GM18519 (cell line): ENCODE data around the gene IL36B.

Experiments
- ATAC-seq: cut with Tn5 transposase; IDR thresholded peaks from one replicate; pipeline ENCODE4 v1.9.1; 2021; ENCODE audit warnings: mild to moderate bottlenecking, moderate library complexity; ENCODE audit not compliant: unreplicated experiment, low FRiP score

Gene IL36B

DNA sequence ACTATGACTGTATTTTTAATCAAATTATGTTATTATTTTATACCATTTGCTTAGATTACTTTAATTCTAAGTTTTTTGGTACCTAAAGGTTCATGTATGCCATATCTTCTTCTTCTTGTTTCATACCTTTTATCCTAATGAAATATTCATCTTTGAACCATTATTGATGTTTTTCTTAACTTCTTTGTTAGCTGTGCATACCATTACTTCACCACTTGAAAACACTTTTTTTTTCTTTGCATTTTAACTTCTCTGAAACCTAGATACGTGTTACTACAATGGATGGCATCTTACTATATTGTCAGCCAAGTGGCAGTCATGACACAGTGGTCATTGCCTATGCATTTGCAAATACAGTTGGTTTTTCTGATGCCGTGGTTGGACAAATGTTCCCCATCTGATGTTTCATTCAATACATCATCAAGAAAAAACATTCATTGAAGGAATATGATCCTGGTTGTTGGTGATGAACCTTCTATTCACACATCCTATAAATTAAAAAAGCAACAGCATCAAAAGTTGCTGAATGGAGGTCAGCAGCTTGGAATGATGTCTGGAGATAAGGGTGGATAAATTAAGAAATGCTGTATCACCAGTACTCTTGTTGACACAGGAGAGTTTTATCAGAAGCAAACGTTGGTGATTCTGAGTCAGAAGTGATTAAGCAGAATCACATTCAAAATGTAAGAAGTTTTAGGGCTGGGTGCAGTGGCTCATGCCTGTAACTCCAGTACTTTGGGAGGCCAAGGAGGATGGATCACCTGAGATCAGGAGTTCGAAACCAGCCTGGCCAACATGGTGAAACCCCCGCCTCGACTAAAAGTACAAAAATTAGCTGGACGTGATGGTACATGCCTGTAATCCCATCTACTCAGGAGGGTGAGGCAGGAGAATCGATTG, 40.0 kb downstream of the IL36B start:
- no peak for ATAC-seq

DNA sequence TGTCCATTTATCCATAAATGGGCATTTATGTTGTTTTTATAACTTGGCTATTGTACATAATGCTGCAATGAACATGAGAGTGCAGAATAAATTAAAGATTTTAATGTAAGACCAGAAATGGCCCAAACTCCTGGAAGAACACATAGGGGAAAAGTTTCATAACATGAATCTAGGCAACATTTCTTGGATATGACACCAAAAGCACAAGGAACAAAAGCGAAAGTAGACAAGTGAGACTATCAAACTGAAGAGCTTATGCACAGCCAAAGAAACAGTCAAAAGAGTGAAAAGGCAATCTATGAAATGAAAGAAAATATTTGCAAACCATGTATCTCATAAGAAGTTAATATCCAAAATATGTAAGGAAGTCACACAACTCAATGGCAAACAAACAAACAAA, 41.6 kb downstream of the IL36B start:
- ATAC-seq, result no peak

DNA sequence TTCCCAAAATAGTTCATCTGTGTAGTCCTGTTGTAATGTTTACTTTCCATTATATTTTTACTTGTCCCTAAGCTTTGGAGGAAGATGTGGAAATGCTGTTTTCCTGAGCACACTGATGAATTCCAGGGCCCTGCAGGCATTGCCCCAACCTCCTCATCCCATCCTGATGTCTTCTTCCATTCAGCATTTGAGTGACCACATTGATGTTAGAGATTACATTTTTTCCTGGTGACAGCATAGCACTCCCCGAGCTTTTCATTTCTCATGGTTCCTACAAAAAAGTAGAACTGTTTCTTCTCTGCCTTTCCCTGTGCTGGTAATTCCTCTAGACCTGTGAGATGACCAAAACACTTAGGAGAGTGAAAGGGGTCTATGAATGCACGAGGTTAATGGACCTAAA, 42.6 kb downstream of the IL36B start:
- ATAC-seq, result no peak

DNA sequence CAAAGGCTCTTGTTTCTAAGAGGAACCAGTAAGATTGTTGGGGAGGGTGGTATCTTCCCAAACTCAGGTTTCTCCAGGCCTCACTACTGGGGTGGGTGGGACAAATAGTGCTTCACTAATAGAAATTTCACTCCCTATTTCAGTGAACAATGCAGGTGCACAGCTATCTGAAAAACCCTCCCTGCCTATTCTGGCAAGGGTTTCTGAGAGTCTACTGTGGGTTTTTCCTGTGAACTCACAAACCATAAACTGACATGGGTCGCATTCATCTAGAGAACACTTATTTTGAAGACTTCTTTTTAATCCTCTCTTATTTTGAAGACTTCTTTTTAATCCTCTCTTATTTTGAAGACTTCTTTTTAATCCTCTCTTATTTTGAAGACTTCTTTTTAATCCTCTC, 43.0 kb downstream of the IL36B start:
- ATAC-seq, result no peak

DNA sequence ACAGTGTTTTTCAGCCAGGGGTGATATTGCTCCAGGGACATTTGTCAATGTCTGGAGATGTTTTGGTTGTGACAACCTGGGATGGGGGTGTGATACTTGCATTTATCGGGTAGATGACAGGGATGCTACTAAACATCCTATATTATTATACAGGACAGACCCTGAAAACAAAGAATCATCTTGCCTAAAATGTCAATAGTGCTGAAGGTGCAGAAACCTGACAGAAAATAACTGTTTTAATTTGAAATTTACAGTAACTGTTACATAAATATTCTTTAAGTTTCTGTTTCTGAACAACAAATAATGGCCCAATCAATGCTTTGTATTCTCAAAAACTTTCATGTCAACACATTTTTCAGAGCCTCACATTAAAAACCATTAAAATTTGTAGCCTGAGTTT, 45.4 kb downstream of the IL36B start:
- no peak for ATAC-seq

DNA sequence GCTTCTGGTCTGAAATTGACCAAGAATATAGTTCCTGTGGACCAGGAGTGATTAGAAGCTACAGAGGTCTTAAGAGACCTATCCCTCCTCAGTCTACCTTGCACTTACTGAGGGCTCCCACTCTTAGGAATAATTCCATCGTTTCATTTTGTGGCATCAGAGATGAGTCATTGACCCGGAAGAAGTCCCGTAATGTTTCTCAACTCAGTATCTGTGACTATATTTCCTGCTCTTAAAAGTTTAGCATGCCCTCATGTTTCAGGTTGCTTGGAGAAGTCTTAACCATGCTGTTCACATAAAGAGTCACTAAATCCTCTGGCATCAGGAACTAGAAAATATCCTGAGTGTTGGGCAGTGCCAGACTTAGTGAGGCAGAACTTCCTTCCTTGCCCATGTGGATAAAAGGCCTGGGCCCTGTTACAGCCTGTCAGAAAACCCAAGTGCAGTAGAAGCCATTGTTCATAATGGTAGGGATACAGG, 47.6 kb downstream of the IL36B start, which contains the start of gene IL36A:
IL36A (plus strand) TSS at position 430 of the 480 bp plus-strand sequence. CDS start 413 bp downstream, outside the sequence.
- no peak for ATAC-seq

DNA sequence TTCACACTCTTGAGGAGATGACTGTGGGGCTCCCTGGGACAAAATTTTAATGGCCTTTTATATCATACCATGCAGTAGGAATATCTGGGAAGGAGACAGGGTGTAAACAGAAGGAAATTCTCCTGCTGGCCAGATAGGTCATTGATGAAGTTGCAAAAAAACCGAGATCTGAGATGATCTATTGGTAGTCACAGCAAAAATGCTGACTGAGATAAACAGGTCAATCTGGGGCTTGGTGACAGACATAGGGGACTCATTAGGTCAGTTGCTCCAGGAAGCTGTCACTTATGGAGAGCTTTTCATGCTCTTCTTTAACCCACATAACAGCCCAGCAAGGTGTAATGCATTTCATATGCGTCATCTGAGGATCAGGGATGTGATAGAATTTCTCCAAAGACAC, 50.0 kb downstream of the IL36B start:
- no peak for ATAC-seq

DNA sequence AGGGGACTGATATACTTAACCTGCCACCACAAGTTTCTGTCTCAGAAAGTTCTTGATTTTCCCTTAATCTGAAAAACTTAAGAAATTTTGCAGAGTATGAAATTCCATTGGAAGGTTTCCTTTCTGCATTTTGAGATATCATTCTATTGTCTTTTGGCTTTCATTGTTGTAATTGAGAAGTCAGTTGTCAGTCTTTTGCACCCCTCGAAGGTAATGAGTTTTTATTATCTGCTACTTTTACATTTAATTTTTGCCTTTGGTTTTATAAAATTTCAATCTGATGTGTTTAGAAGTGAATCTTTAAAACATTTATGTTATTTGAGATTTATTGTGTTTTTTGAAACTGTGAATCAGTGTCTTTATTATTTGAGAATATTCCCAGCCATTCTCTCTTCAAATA, 52.2 kb downstream of the IL36B start:
- no peak for ATAC-seq

DNA sequence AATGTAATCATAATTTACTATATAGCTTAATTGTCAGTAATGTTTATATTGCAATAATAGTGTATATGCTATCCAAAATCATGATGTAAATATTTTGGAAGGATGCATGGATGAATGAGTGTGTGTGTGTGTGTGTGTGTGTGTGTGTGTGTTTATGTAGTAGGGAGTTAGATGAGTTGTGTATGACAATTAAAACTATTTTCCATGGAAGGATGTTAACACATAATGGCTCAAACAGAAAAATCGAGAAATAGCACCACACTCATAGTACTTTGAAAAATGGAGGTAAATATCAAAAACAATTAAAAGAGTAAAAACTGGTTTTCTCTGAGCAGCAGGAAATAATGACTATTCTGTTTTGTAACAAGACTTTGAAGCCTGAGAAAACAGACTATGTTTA, 55.5 kb downstream of the IL36B start:
- ATAC-seq, result no peak

DNA sequence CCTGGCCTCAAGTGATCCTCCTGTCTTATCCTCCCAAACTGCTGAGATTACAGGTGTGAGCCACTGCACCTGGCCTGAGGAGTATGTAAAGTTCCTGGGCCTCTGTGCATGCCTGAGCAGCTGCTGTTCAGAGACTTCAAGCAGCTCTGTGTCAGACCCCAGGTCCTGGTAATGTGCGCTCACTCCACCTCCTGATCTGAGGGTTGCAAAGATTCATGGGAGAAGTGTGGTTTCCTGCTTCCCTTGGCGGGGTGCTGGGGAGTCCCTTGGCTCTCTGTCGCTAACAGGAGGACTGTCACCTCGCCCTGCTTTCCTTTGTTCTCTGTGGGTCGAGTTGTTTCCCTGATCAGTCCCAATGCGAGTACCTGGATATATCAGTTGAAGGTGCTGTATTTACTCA, 56.0 kb downstream of the IL36B start:
- no peak for ATAC-seq

DNA sequence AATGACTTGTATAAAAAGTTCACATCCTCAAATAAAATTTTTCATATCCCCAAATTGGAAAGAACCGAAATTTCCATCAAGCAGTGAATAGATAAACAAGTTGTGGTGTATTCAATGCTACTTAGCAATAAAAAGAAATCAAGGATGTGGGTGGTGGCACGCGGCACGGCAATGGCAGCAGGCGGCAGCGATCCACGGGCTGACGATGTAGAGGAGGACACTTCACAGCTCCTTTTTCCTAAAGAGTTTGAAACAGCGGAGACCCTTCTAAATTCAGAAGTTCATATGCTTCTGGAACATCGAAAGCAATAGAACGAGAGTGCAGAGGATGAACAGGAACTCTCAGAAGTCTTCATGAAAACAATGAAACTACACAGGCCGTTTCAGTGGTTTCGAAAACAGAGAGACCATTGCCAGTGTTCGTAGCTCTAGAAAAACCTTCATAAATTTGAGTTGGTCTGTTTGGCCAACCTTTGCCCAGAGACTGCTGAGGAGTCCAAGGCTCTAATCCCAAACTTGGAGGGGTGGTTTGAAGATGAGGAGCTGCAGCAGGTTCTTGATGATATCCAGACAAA, 57.2 kb downstream of the IL36B start:
- ATAC-seq, result no peak

DNA sequence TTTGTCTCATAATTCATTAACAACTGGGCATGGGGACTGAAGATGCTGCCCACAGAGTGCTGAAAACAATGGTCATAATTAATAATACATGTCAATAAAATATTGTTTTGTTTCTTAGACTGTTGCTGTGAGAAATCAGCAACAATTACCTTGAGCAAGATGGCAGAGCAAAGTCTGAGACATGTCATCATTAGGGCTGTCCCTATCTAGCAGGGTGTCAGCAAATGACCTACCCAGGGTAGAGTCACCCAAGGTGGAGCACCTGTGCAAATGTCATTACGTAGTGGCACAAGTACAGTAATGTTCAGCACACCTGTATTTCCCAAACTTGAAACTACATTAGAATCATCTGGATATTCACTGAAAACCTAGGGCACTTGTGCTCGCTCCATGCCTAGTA, 58.0 kb downstream of the IL36B start:
- no peak for ATAC-seq

DNA sequence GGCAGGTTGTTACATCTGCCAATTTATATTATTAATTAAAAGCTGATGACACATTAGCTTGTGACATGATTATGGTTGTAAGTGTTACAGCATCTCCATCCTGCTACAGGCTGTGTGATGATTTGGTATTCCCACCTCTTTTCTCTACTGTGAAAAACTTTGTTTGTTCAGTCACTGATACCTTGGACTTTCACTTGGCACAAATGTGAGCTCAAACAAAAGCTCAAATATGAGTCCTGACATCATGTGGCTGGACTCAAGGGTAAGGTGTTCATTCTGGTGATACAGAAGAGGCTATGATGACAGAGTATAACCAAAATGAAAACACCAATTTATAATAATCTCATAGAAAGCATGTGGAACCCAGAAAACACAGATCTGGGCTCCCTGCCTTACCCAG, 58.8 kb downstream of the IL36B start:
- no peak for ATAC-seq

DNA sequence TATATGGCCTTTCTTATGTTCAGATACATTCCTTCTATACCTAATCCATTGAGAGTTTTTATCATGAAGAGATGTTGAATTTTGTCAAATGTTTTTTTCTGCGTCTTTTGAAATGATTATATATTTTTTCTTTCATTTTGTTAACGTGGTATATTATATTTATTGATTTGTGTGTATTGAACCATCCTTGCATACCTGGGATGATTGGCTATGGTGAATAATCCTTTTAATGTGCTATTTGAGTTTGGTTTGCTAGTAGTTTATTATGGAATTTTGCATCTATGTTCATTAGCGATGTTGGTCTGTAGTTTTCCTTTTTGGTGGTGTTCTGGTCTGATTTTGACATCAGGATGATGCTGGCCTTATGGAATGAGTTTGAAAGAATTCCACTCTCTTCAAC, 63.1 kb downstream of the IL36B start:
- no peak for ATAC-seq

DNA sequence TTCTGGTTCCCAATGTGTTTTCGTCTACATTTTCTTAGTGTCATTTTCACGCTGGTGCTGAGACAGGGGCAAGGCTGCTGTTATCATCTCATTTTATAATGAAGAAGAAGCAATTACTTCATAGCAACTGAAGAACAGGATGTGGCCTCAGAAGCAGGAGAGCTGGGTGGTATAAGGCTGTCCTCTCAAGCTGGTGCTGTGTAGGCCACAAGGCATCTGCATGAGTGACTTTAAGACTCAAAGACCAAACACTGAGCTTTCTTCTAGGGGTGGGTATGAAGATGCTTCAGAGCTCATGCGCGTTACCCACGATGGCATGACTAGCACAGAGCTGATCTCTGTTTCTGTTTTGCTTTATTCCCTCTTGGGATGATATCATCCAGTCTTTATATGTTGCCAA, 67.6 kb downstream of the IL36B start:
- no peak for ATAC-seq

DNA sequence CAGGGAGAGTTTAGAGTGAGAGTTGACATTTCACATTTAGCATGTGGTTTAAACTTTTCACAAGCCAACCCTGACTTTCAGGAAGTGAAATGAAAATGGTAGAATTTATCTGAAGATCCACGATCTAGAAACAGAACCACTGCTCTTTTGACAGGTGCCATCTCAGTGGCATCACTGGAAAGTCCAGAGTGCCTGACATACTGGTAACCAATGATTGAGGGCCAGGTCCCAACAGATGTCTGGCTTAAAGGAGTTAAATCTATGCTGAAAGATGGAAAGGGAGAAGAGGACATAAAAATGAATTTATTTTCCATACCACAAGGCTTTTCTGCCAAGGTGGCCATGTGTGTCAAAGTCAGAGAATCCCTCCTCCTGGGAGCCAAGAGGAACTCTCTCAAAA, 72.1 kb downstream of the IL36B start:
- no peak for ATAC-seq

DNA sequence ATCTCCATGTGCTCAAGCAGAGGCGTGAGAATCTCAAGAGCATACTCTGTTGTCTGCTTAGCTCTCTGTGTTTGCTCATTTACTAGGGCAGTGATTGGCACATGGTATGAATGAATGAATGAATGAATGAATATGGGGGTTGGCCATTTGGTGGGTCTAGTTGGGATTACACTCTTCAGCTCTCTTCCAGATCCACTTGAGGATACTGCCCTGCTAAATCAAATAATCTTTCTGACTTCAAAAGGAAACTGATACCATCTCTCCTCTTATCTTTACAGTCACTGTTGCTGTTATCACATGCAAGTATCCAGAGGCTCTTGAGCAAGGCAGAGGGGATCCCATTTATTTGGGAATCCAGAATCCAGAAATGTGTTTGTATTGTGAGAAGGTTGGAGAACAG, 72.9 kb downstream of the IL36B start:
- ATAC-seq, result no peak

DNA sequence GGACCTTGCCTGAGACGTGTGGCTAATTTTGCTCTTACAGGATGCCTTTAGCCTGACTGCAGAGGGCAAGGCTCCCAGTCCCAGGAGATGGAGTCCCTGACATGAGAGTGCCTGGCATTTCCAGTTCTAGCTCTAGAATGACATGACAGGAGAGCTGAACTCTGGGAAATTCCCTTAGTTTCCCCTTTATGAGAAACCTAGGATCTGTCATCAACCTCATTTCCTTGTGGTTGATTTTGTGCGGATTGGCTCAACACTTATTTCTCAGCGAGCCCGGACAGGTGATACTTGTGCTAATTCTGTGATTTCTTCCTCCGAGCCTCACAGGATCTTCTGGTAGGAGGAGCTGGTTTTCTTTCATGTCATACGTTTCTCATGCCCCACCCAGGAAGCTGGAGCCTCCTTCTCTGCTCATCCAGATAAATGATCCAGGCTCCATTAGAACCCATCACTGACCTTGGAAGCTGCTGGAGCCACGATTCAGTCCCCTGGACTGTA, 75.1 kb downstream of the IL36B start, which contains the start of gene IL36G:
IL36G (plus strand) TSS at position 448 of the 498 bp plus-strand sequence. CDS start 633 bp downstream, outside the sequence.
- no peak for ATAC-seq
